ENCODE measurements around the gene RANGAP1.
"Not testable (repeated sequence)": the region's sequence is repeated elsewhere in the genome, so short reads cannot be mapped to it uniquely, and the experiment has no call there.

The RANGAP1 gene

DNA sequence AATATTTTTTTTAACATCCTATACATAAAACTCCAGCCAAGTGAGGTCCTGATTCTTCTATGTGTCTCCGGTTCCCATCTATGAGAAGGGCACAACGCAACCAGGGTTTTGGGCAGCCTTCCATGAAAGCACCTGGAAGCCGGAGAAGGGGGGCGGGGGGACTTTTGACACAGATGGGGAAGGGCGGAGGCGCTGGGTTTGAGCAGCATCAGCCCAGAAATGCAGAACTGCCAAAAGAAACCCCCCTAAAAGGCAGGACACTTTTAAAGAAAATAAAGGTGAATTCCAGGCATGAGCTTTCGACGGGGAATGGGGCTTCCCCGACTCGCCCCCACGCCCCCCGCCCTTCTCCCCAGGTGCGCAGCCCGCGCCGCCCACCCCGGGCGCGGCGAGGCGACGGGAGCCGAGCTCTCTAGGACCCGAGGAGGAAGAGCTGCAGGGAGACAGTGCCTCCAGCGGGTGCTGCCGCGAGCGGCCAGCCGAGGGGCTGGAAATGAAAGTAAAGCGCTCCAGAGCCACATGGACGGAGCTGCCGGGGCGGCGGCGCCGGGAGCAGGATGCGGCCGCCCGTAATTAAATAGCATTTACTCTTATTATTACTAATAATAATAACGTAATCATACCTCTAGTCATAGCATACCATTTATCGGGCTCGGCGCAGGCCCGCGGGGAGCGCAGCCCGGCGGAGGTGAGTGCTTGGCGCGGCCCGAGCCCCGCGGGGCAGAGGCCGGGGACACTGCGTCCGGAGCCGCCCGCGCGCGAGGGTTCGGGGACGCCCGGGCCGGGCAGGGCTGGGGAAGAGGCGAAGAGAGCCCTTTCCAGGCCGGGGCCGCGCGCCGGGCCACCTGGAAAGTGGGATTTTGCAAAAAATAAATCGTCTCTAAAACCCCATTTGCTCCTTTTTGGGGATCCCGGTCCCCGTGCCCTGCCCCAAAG, 15.4 kb upstream of the RANGAP1 start, which contains the start of gene ZC3H7B:
TSS of gene ZC3H7B (plus strand) at position 441 of the 936 bp plus-strand sequence. CDS start 19,136 bp downstream, outside the sequence.
- in situ Hi-C loops (cut with MboI; ENCODE audit: low sequenced_read_pairs) = no loop called here

DNA sequence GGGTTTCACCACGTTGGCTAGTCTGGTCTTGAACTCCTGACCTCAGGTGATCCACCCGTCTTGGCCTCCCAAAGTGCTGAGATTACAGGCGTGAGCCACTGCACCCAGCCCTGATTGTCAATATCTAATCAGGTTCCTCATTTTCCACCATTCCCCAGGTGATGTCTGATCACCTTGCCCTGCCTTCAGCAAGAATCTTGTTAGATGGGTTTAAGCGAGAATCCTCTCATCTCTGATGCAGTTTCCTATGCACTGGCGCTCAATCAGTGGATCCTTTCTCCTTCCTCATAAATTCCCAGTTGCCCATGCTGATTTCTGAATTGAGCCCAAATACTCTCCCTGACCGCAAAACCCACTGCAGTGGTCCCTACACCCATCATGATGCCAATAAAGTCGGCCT, 14.7 kb upstream of the RANGAP1 start:
- in situ Hi-C loops (cut with MboI; ENCODE audit: low sequenced_read_pairs) = no loop called here

DNA sequence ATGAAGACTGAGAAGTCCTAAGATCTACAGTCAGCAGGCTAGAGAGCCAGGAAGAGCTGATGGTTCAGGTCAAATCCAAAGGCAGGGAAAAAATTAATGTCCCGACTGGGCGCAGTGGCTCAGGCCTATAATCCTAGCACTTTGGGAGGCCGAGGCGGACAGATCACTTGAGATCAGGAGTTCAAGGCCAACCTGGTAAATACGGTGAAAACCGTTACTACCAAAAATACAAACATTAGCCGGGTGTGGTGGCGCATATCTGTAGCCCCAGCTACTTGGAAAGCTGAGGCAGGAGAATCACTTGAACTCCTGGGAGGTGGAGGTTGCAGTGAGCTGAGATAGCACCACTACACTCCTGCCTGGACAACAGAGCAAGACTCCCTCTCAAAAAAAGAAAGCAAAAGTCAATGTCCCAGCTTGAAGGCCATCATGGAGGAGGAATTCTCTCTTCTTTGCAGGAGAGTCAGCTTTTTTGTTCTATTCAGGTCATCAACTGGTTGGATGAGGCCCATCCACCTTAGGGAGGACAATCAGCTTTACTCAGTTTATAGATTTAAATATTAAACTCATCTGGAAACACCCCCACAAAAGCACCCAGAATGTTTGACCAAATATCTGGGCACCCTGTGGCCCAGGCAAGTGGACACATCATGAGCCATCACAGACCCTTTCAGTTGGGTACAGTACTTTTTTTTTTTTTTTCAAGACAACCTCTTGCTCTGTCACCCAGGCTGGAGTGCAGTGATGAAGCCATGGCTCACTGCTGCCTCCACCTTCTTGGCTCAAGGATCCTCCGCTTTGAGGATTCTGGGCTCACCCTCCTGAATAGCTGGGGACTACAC, 11.1 kb upstream of the RANGAP1 start:
- in situ Hi-C loops (cut with MboI; ENCODE audit: low sequenced_read_pairs) = no loop called here

DNA sequence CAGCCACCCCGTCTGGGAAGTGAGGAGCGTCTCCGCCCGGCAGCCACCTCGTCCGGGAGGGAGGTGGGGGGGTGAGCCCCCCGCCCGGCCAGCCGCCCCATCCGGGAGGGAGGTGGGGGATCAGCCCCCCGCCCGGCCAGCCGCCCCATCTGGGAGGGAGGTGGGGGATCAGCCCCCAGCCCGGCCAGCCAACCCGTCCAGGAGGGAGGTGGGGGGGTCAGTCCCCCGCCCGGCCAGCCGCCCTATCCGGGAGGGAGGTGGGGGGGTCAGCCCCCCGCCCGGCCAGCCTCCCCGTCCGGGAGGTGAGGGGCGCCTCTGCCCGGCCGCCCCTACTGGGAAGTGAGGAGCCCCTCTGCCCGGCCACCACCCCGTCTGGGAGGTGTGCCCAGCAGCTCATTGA, 8.8 kb upstream of the RANGAP1 start:
- in situ Hi-C loops (cut with MboI; ENCODE audit: low sequenced_read_pairs) = not testable (repeated sequence)

DNA sequence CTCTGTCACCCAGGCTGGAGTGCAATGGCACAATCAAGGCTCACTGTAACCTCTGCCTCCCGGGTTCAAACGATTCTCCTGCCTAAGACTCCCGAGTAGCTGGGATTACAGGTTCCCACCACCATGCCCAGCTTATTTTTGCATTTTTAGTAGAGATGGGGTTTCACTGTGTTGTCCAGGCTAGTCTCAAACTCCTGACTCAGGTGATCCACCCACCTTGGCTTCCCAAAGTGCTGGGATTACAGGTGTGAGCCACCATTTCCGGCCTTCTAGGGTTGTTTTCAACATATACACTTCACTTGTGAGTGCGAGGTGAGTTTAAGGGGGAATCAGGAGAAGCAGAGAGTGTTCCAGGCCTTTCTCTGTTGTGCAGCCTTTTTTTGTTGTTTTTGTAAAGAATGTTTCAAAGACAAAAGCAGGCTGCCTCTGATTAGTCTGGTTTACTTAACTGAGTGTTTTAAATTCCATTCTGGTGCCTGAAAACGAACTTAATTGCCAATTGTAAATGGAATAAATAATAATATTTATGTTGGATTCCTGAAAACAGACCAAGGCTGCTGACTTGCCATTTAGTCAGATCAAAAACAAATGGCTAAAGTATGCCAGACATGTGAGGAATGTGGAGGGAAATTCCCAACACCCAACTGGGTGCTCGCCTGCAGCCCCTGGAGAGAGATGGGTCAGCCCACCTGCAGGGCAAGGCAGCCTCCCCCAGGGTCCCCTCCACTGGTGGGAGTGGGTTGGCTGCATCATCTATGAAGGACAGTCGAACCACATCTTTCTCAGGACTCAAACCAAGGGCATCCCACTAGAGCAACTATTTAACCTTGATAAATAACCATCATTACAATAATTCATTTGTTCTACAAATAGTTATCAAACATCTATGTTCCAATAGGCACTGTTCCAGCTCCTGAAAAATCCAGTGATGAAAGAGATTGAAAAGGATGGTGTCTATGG, 4.6 kb upstream of the RANGAP1 start:
- in situ Hi-C loops (cut with MboI; ENCODE audit: low sequenced_read_pairs) = no loop called here

DNA sequence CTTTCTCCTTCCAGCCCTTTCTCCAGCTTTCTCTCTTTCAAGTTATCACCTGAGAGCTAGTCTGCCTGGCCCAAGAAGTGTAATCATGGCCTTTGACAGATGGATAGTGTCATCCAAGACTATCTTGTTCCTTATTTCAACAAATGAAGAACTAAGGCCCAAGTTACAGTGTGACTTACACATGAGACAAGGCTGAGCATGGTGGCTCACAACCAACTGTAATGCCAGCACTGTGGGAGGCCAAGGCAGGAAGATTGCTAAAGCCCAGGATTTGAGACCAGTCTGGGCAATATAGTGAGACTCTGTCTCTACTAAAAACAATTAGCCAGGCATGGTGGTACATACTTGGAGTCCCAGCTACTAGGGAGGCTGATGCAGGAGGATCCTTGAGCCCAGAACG, 3.7 kb upstream of the RANGAP1 start:
- in situ Hi-C loops (cut with MboI; ENCODE audit: low sequenced_read_pairs) = no loop called here

DNA sequence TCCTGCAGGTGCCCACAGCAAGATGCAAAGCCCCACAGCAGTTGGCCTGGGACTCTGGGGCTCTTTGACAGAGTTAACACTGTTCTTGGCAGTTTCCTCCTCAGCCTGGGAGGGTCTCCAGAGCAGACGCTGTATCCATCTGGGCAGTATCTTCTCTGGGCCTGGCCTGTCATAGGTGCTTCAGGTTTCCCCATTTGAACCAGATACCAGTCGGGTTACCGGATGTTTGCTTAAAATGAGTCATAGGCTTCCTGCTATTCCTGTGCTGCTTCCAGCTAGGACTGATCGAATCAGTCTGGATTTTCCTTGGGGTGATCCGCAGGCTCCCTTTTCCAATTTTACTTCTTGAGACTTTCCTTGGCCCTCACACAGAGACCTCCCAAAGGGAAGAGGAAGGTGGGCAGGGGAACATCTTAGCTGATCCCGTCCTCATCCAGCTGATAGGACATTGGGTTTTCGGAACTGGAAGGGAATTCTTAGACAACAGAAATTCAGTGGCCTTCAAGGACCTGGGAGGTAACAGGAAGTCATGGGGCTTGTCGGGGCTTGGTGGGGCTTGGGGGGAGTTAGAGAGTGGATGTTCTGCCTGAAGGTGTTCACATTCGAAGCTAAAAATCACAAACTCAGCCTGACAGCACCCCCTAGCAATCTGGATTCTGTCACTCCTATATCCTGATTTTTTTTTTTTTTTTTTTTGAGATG, 2.4 kb upstream of the RANGAP1 start:
- in situ Hi-C loops (cut with MboI; ENCODE audit: low sequenced_read_pairs) = no loop called here

DNA sequence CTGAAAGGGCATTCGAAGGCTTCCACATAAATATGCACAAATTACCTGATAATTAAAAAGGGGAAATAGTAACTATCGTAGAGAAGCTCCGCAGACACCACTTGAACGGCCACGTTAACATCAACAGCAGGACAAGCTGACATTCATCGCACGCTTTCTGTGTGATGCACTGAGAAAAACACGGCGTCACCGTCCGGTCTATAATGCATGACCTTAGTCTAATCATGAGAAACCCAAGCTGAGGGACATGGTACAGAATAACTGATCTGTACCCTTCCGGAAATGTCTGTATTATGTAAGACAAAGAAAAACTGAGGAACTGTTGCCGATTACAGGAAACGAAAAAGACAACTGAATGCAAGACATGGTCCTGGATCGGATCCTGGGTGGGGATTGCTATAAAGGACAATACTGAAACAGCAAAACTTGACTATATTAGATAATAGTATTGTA, 678 bp upstream of the RANGAP1 start:
- in situ Hi-C loops (cut with MboI; ENCODE audit: low sequenced_read_pairs) = no loop called here

DNA sequence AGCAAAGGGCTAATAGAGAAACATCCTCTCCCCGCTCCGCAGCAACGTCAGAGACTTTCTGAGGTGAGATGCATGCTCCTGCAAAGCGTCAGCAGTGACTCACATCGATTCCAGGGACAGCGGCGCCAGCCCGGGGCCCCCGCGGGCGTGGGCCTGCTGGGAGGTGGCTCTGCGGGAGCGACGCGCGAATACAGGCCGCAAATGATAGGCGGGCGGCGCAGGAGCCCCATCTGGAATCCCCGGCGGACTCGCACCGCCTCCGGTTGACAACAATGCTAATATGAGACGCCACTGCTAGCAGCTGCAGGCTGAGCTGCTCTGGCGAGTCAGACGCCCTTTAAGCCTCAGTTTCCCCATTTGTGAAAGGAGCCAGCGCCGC, 557 bp downstream of the RANGAP1 start:
- in situ Hi-C loops (cut with MboI; ENCODE audit: low sequenced_read_pairs) = no loop called here

DNA sequence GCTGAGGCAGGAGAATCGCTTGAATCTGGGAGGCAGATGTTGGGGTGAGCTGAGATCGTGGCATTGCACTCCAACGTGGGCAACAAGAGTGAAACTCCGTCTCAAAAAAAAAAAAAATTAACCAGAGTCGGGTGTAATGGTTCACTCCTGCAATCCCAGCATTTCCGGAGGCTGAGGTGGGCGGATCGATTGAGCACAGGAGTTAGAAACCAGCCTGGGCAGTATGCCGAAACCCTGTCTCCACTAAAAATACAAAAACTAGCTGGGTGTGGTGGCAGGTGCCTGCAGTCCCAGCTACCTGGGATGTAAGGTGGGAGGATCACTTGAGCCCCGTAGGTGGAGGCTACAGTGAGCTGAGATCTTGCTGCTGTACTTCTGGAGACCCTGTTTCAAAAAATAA, 1.5 kb downstream of the RANGAP1 start:
- in situ Hi-C loops (cut with MboI; ENCODE audit: low sequenced_read_pairs) = no loop called here

DNA sequence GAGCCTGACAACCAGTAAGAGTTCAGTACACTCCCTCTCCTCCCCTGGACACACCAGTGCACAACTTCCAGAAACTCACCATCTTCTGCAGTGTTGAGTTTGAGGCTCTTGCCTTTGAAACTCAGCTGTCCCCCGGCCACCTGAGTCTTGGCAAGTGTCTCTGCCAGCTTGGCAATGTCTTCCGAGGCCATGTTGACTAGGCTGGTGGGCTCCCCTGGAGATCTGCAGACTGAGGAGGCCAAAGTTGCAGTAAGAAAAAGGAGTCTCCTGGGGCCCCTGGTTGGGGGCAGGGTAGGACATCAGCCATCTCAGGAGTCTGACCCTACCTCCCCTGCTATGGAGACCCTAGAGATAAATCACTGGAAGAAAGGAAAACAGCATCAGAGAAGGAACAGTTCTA, 5.1 kb downstream of the RANGAP1 start:
- in situ Hi-C loops (cut with MboI; ENCODE audit: low sequenced_read_pairs) = no loop called here

DNA sequence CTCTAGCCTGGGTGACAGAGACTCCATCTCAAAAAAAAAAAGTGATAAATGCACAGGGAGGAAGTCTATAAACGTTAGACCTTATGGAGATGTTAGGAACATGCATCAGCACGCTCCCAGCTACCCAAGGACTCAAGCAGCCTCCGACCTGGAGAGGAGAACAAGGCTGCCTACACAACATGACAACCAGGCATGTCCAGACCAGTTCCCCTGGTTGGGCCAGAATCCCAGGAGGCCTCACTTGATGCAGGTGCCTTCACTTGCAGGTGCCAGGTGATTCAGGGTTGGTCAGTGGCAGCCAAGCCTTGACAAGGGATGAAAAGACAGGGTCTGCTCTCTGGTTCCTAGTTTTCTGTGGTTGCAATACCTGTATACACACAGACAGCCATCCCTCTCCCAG, 5.9 kb downstream of the RANGAP1 start:
- in situ Hi-C loops (cut with MboI; ENCODE audit: low sequenced_read_pairs) = no loop called here

DNA sequence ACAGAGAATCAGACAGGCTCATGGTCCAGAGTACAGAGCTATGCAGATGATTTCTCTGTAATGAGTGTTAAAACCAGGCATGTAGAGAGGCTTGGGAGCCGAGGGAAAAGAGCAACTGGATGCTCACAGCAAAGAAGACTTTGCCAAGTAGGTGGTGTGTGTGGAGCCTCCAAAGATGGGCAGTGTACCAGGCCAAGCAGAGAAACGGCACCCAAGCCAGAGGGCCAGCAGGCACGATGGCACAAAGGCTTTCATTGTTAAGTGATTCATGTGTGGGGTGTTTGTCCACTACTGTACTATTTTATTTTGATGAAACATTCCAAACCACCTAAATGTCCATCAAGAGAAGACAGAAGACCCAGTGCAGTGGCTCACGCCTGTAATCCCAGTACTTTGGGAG, 11.1 kb downstream of the RANGAP1 start:
- in situ Hi-C loops (cut with MboI; ENCODE audit: low sequenced_read_pairs) = no loop called here

DNA sequence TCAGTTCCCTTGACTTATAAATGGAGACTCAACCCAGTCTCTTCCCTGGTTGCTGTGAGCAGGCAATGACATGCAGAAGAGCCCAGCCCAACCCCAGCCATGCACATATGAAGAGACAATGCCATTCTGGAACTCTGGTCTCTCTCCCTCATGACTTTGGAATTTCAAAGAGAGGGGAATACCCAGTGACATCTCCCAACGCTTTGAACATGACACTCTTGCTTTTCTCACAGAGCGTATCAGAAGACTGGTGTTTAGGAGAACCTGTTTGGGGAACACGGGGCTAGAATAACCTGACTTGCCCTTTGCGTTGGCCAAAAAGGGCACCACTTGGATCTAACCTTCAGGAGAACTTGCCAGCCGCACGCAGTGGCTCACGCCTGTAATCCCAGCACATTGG, 12.9 kb downstream of the RANGAP1 start:
- in situ Hi-C loops (cut with MboI; ENCODE audit: low sequenced_read_pairs) = no loop called here

DNA sequence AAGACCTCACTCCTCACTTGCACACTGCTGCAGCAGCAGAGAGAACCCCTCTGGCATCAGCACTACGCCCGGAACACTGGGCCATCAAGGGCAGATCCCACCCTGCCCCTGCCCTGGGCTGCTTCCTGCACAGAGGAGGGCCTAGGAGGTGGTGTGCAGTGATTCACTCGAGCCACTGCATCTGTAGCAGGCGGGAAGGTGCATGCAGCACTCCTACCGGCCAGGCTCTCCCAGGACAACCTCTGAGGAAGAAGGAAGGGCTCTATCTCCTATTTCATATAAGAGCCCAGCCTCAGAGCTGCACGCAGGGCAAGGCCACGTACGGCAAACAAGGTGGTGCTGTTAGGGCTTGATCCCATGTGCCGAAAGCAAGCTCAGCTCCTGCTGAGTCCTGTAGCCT, 14.2 kb downstream of the RANGAP1 start:
- in situ Hi-C loops (cut with MboI; ENCODE audit: low sequenced_read_pairs) = no loop called here

DNA sequence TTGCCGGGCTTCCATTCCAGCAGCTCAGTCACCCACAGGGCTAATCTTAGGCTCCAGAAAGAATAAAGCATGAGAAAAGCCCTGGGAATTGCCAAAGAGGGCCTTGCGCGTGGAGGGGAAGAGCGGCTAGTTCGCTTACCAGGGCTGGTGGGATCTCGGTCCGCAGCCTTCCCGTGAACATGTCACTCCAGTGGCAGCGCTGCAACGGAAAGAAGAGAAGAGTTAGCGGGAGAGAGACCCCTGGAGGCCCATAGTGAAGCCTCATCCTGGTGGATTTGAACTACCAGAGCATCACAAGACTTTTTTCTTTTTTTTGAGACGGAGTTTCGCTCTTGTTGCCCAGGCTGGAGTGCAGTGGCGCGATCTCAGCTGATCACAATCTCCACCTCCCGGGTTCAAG, 18.0 kb downstream of the RANGAP1 start:
- in situ Hi-C loops (cut with MboI; ENCODE audit: low sequenced_read_pairs) = no loop called here

DNA sequence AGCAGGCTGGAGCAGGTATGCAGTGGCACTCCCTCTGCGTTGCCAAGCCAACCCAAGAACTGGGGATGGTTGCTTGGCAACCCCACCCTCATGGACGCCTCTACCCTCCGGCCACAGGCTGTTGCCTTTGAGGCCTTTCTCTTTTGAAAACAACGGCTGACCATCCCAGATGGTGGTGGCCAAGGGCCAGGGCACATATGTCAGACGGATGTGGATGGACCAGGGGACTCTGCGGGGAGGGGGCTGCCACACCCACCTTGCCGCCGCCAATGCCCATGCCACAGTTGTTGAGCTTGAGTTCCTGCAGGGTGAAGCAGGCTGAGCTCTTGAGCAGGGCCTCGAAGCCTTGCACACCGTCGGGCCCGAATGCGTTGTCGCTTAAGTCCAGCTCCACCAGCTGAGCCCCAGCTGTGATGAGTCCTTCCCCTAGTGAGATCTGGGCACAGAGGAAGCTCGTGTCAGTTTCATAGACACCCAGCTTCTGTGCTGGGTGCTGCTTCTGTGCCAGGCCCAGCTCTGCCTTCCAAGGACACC, 21.5 kb downstream of the RANGAP1 start:
- in situ Hi-C loops (cut with MboI; ENCODE audit: low sequenced_read_pairs) = no loop called here

DNA sequence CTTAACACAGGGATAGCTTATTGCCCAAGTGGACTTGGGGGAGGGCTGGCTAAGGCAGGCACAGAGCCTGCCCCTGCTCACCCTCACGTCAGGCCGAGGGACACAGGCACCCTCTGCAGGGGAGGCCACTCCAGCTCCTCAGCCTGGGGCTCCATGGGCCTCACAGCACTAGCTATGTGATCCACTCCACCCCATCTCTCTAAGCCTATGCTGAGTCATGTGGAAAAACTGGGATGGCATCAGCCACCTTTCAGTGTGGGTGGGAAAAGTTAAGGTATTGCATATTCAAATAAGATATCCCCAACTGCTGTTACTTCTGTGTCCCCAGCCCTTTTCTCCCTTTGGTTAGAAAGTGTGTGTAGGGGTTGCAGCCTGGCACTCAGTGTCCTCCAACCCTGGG, 22.3 kb downstream of the RANGAP1 start:
- in situ Hi-C loops (cut with MboI; ENCODE audit: low sequenced_read_pairs) = no loop called here

DNA sequence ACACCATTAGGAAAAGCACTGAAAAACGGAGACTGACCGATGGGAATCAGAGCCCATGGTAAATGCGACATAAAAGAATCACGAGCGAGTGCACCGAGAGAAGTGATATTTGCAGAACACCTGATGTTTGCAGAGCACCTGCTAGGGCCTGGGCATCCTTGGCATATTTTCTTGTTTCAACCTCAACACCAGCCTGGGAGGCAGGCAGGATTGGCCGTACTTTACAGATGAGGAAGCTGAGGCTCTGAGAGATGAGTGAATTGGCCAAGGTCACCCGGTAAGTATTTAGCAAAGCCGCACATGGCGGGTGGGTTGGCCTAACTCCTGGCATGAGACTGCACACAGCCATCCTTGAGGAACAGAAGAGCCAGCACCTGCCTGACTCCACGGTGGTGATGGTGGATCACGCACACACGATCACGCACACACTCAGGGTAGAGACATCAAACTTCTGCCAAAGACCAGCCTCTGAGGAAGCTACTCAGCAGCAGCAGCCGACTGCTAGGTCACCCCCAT, 23.7 kb downstream of the RANGAP1 start:
- in situ Hi-C loops (cut with MboI; ENCODE audit: low sequenced_read_pairs) = no loop called here
